SK-N-MC (cell line): Measurements from ENCODE around the gene SH3BP5.

Experiments used
- EZH2 ChIP-seq: fragments of 200-600 bp; sonication (generic); IDR thresholded peaks from one replicate; pipeline ENCODE4 v1.6.1; 2017; ENCODE audit warnings: antibody characterized with exemption
- FOXP2 ChIP-seq: optimal IDR thresholded peaks from 2 replicates; pipeline ENCODE3; 2011; ENCODE audit warnings: mild to moderate bottlenecking, moderate library complexity; ENCODE audit not compliant: insufficient read depth; ENCODE audit errors: extremely low read length, control extremely low read depth
- POLR2AphosphoS5 ChIP-seq: IDR thresholded peaks from 2 replicates; pipeline ENCODE4 v1.6.1; 2012; ENCODE audit warnings: mild to moderate bottlenecking, low read depth, low read length, borderline replicate concordance

DNA sequence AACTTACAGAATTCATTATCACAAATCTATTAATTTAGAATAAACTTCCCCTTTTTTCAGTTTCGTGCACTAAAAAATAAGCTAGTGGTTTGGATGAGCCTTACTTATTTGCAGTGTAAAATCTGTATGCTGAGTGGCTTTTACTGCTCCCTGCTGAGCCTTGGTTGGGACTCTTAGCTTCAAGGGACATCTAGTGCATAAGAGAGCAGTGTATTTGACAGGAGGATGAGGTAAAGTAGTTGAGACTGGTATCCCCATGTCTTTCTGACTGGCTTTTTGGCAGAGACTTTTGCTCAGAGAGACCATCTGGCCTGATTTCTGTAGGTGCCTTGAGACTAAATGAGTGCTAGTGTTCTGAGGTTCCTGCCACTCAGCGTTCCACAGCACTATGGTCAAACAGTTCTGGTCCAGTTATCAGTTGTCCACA is 114.5 kb downstream of the SH3BP5 start:
- TF ChIP-seq POLR2AphosphoS5: no peak
- TF ChIP-seq EZH2: no peak
- TF ChIP-seq FOXP2: no peak
